ENCODE results near the gene GJB4. TPM values are rescaled to one million over a fixed set of nuclear protein-coding genes. Genes with fewer than 3 reads are reported as not detected.

GJB4 gene
- total RNA-seq, 1 donor from 2014 or later: not detected

DNA sequence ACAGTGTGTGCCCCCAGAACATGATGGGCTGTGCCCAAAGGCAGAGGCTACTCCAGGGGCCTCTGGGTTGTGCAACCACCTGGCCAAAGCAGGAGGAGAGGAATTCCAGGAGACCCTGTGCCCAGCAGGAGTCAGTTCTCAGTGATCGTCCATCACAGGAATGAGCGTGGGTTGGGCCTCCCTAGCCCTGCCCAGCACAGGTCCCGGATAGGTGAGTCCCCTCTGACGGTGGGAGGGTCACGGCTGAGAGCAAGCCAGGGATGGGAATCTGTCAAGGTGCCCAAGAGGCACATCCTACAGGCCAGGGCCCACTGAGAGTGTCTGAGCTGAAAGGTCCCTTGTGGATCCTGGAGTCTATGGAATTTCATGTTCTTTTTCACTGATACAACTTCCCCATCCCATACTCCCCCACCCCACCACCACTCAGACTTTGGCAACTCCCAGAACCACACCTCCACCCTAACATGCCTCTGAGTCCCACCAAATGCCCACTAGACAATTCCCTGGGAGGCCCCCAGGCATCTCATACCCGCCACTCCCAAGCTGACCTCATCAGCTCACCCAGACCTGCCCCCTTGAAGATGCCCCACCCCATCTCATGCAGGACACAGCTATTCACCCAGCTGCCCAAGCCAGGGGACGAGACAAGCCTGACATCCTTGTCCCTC, 3.1 kb downstream of the GJB4 start:
- Histone ChIP-seq H3K27me3 (no peaks in the 10 kb centered on the region), H3F3A (ENCODE audit: low read depth) (no peaks in the 10 kb centered on the region), H3K27ac (no peak overlapping the region), H3K79me2 (ENCODE audit: low read depth) (no peaks in the 10 kb centered on the region), H3K4me1 (no peaks in the 10 kb centered on the region), H3K9me3 (ENCODE audit: low read depth) (no peaks in the 10 kb centered on the region), H2AFZ (replicated peaks) (no peak overlapping the region), H4K20me1 (ENCODE audit: low read depth) (no peaks in the 10 kb centered on the region), H3K4me2 (no peak overlapping the region), H3K4me3 (no peak overlapping the region), H3K9ac (no peak overlapping the region), H3K36me3 (no peaks in the 10 kb centered on the region)
- H3K4me1 Mint-ChIP-seq: no peaks in the 10 kb centered on the region
- no peak overlapping the region for H3K27ac Mint-ChIP-seq
- no peak overlapping the region for H3K4me3 Mint-ChIP-seq
- no peak for DNase-seq (ENCODE audit: low spot score)
- H3K27me3 Mint-ChIP-seq (ENCODE audit: insufficient read depth, low read depth): peaks cover 7% of the 10 kb centered on the region
- TF ChIP-seq, protein P1, sequence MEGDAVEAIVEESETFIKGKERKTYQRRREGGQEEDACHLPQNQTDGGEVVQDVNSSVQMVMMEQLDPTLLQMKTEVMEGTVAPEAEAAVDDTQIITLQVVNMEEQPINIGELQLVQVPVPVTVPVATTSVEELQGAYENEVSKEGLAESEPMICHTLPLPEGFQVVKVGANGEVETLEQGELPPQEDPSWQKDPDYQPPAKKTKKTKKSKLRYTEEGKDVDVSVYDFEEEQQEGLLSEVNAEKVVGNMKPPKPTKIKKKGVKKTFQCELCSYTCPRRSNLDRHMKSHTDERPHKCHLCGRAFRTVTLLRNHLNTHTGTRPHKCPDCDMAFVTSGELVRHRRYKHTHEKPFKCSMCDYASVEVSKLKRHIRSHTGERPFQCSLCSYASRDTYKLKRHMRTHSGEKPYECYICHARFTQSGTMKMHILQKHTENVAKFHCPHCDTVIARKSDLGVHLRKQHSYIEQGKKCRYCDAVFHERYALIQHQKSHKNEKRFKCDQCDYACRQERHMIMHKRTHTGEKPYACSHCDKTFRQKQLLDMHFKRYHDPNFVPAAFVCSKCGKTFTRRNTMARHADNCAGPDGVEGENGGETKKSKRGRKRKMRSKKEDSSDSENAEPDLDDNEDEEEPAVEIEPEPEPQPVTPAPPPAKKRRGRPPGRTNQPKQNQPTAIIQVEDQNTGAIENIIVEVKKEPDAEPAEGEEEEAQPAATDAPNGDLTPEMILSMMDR (IDR thresholded peaks at IDR 0.05): no peak
- TF ChIP-seq EZH2 (IDR thresholded peaks at IDR 0.05): no peak
- no peak for TF ChIP-seq EZH2phosphoT487 (IDR thresholded peaks at IDR 0.05)
- H3K36me3 Mint-ChIP-seq: no peaks in the 10 kb centered on the region
- peaks cover 2% of the 10 kb centered on the region for H3K9me3 Mint-ChIP-seq

DNA sequence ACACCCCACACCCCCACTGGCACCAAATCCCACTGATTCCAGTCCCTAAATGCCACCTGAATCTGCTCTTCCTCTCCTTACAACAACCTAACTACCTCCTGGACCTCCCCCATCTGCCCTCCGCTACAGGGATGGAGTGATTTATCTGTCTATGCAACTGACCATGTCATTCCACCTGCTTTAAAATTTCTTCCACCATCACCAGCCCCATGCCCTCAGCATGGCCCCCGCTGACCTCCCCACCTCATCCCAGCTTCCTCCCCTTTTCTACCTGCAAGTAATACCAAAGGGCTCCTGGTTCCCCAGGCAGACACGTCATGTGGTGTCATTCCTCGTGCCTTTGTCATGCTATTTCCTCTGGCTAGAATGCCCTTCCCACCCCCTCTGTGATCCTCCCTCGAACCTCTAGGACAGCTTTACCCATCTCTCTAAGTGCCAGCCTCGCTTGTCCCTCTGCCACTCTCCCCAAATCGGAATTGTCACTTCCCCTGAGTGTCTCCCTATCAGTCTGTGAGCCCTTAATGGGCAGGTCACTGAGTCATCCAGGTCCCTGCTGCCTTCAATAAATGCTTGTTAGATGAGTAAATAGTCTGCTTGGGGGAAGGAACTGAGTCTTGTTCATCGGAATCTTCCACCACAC, 3.7 kb downstream of the GJB4 start:
- Histone ChIP-seq H3K79me2 (ENCODE audit: low read depth) (no peaks in the 10 kb centered on the region), H3K4me2 (no peak overlapping the region), H3K9me3 (ENCODE audit: low read depth) (no peaks in the 10 kb centered on the region), H3K27ac (no peak overlapping the region), H3K36me3 (no peaks in the 10 kb centered on the region), H3K4me3 (no peak overlapping the region), H3K27me3 (no peaks in the 10 kb centered on the region), H3K4me1 (no peaks in the 10 kb centered on the region), H3K9ac (no peak overlapping the region), H4K20me1 (ENCODE audit: low read depth) (no peaks in the 10 kb centered on the region), H2AFZ (replicated peaks) (no peak overlapping the region), H3F3A (ENCODE audit: low read depth) (no peaks in the 10 kb centered on the region)
- H3K36me3 Mint-ChIP-seq: no peaks in the 10 kb centered on the region
- no peaks in the 10 kb centered on the region for H3K4me1 Mint-ChIP-seq
- no peak overlapping the region for H3K4me3 Mint-ChIP-seq
- no peaks in the 10 kb centered on the region for H3K9me3 Mint-ChIP-seq
- DNase-seq (ENCODE audit: low spot score): no peak
- H3K27me3 Mint-ChIP-seq (ENCODE audit: insufficient read depth, low read depth): peaks cover 7% of the 10 kb centered on the region
- no peak overlapping the region for H3K27ac Mint-ChIP-seq
- TF ChIP-seq EZH2 (IDR thresholded peaks at IDR 0.05) (no peak), EZH2phosphoT487 (IDR thresholded peaks at IDR 0.05) (no peak)
- TF ChIP-seq, protein P1 (IDR thresholded peaks at IDR 0.05): no peak

DNA sequence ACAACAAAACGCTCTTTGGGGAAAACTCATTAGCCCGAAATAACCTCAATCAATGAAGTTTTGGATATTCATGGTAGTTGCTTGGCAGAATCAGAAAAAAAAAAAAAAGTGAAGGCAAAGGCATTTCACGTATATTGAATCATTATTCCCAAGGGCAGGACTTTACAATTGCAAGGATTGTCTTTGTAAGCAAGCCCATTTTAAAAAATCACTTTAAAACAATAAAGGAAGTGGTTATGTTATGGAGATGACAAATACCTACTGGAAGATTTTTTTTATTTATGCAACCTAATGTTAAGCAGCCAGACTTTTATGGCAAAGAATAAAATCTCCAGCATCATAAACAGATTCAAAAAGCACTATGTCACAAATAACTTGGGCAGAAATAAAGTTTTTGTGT, 9.3 kb downstream of the GJB4 start:
- H3K4me3 Mint-ChIP-seq: no peak overlapping the region

More for the DNA sequence above, 9.3 kb downstream of the GJB4 start:
- Histone ChIP-seq H3K4me2 (no peak overlapping the region), H3F3A (ENCODE audit: low read depth) (no peaks in the 10 kb centered on the region), H3K4me1 (no peaks in the 10 kb centered on the region), H4K20me1 (ENCODE audit: low read depth) (no peaks in the 10 kb centered on the region), H3K36me3 (no peaks in the 10 kb centered on the region), H3K9me3 (ENCODE audit: low read depth) (no peaks in the 10 kb centered on the region), H3K4me3 (no peak overlapping the region), H3K79me2 (ENCODE audit: low read depth) (no peaks in the 10 kb centered on the region), H2AFZ (replicated peaks) (no peak overlapping the region), H3K9ac (no peak overlapping the region), H3K27me3 (no peaks in the 10 kb centered on the region), H3K27ac (no peak overlapping the region)
- Mint-ChIP-seq H3K36me3 (no peaks in the 10 kb centered on the region), H3K27ac (no peak overlapping the region), H3K9me3 (no peaks in the 10 kb centered on the region), H3K4me1 (peaks cover 2% of the 10 kb centered on the region), H3K27me3 (ENCODE audit: insufficient read depth, low read depth) (no peaks in the 10 kb centered on the region)
- DNase-seq (ENCODE audit: low spot score): no peak
- TF ChIP-seq EZH2 (IDR thresholded peaks at IDR 0.05) (no peak), EZH2phosphoT487 (IDR thresholded peaks at IDR 0.05) (no peak)
- TF ChIP-seq, protein P1 (IDR thresholded peaks at IDR 0.05): no peak

Data from neural progenitor cell (in vitro differentiated cells).